B cell (primary cell): ENCODE measurements around the gene EMC6. TPM values are rescaled to one million over a fixed set of nuclear protein-coding genes. Genes with fewer than 3 reads are reported as not detected.

Experiments
- ATAC-seq: fragments of 200-7000 bp; cut with Tn5 transposase; one replicate; pipeline ENCODE4 v1.10.0; 2021; ENCODE audit warnings: low read depth, mild to moderate bottlenecking, moderate number of reproducible peaks, moderate library complexity
- CTCF ChIA-PET: fragments of 350-600 bp; sonication (Branson Sonifier 250); formaldehyde crosslinking; loops from one replicate; lab custom pipeline; 2021; ENCODE audit warnings: antibody characterized with exemption, inconsistent platforms; lab: Charles Lee
- POLR2A ChIA-PET: fragments of 350-600 bp; sonication (Branson Sonifier 250); formaldehyde crosslinking; loops from one replicate; lab custom pipeline; 2021; ENCODE audit warnings: antibody characterized with exemption; lab: Charles Lee
- DNase-seq: peaks from one replicate; pipeline ENCODE4 v3.0.0; 2013
- H2AFZ ChIP-seq: 2 replicates; pipeline ENCODE4 v1.6.1; 2012; ENCODE audit warnings: mild to moderate bottlenecking, low read depth, low read length; ENCODE audit not compliant: insufficient read depth, poor library complexity, severe bottlenecking
- H3K27ac ChIP-seq, 2 donors: 1 replicate in 1 of 2; 2 replicates in 1 of 2; pipeline ENCODE4 v1.5.1; 2012 to 2013; ENCODE audit warnings: low read length in 2 of 2, mild to moderate bottlenecking in 2 of 2, moderate library complexity in 1 of 2
- H3K27me3 ChIP-seq, 4 experiments: fragments of 200-600 bp in 1 of 4; sonication (generic) in 1 of 4; replicated peaks in 1 of 4; 1 replicate in 2 of 4; 2 replicates in 2 of 4; pipeline versions ENCODE4 v1.6.1 to v1.7.0; 2013 to 2016; ENCODE audit warnings: low read length in 3 of 4, mild to moderate bottlenecking in 2 of 4, mixed read lengths in 1 of 4, moderate library complexity in 1 of 4; ENCODE audit not compliant: insufficient read depth in 4 of 4, control insufficient read depth in 3 of 4; ENCODE audit errors: control extremely low read depth in 1 of 4
- H3K36me3 ChIP-seq, 2 experiments: replicated peaks in 1 of 2; 1 replicate in 1 of 2; 2 replicates in 1 of 2; pipeline versions ENCODE4 v1.6.1 to v1.7.1; 2013; ENCODE audit warnings: low read length in 1 of 2; ENCODE audit not compliant: insufficient read depth in 2 of 2, control insufficient read depth in 1 of 2; ENCODE audit errors: control extremely low read depth in 1 of 2, extremely low read depth in 1 of 2
- H3K4me1 ChIP-seq, 2 donors: fragments of 200-600 bp in 1 of 2; sonication (generic) in 1 of 2; 1 replicate in 1 of 2; 2 replicates in 1 of 2; pipeline versions ENCODE4 v1.5.1 to v1.6.1; 2013 to 2017; ENCODE audit warnings: low read length in 2 of 2; ENCODE audit not compliant: control insufficient read depth in 2 of 2, insufficient read depth in 2 of 2
- H3K4me2 ChIP-seq: replicated peaks from 2 replicates; pipeline ENCODE3; 2012; ENCODE audit warnings: mild to moderate bottlenecking, low read depth, low read length; ENCODE audit not compliant: poor library complexity, severe bottlenecking
- H3K4me3 ChIP-seq, 5 experiments: fragments of 200-600 bp in 1 of 5; sonication (generic) in 1 of 5; 1 replicate in 3 of 5; 2 replicates in 2 of 5; pipeline versions ENCODE4 v1.5.1 to v1.7.0; 2011 to 2016; ENCODE audit warnings: low read length in 4 of 5, mild to moderate bottlenecking in 4 of 5, low read depth in 2 of 5, control low read depth in 1 of 5, moderate library complexity in 1 of 5; ENCODE audit not compliant: insufficient read depth in 1 of 5; ENCODE audit errors: control extremely low read depth in 1 of 5, extremely low read depth in 1 of 5
- H3K79me2 ChIP-seq: fragments of 200-600 bp; sonication (generic); one replicate; pipeline ENCODE4 v1.6.0; 2016; ENCODE audit warnings: low read length; ENCODE audit not compliant: control insufficient read depth, insufficient read depth
- H3K9ac ChIP-seq: fragments of 200-600 bp; sonication (generic); 2 replicates; pipeline ENCODE4 v1.6.1; 2017; ENCODE audit warnings: mild to moderate bottlenecking, low read length, moderate library complexity
- H3K9me3 ChIP-seq, 3 donors: one replicate each; pipeline versions ENCODE4 v1.6.1 to v1.7.1; 2013; ENCODE audit warnings: low read length in 2 of 3; ENCODE audit not compliant: control insufficient read depth in 2 of 3, insufficient read depth in 1 of 3; ENCODE audit errors: control extremely low read depth in 1 of 3
- H4K20me1 ChIP-seq: 2 replicates; pipeline ENCODE4 v1.6.0; 2012; ENCODE audit warnings: mild to moderate bottlenecking, low read length; ENCODE audit not compliant: insufficient read depth, control insufficient read depth, poor library complexity, severe bottlenecking
- H3K27ac Mint-ChIP-seq: one replicate; pipeline ENCODE4 v1.8.0; 2021; ENCODE audit warnings: mixed read lengths
- H3K27me3 Mint-ChIP-seq: one replicate; pipeline ENCODE4 v1.8.0; 2021; ENCODE audit warnings: mixed read lengths
- H3K4me1 Mint-ChIP-seq: one replicate; pipeline ENCODE4 v1.8.0; 2021; ENCODE audit warnings: mixed read lengths
- H3K4me3 Mint-ChIP-seq: one replicate; pipeline ENCODE4 v1.8.0; 2021; ENCODE audit warnings: mixed read lengths
- H3K9me3 Mint-ChIP-seq: one replicate; pipeline ENCODE4 v1.8.0; 2022; ENCODE audit warnings: mixed read lengths; ENCODE audit not compliant: insufficient read depth
- CTCF ChIP-seq: fragments of 200-600 bp; IDR thresholded peaks from one replicate; pipeline ENCODE4 v1.8.0; 2022; ENCODE audit warnings: antibody characterized with exemption, mild to moderate bottlenecking
- EZH2 ChIP-seq: IDR thresholded peaks from 2 replicates; pipeline ENCODE4 v1.6.1; 2012; ENCODE audit warnings: borderline replicate concordance, low read depth, mild to moderate bottlenecking, moderate library complexity, low read length; ENCODE audit not compliant: insufficient read depth, poor library complexity, severe bottlenecking
- WGBS: methylation state at CpG from one replicate; pipeline ENCODE4 v1.1.5; 2013; ENCODE audit warnings: missing lambda C conversion rate; ENCODE audit not compliant: insufficient coverage; 5-methylcytosine and 5-hydroxymethylcytosine counted together
- intact Hi-C: fragments of 100-400 bp; cut with micrococcal nuclease; formaldehyde crosslinking; loops from one replicate; pipeline ENCODE4 v1.10.0; 2022
- polyA plus RNA-seq: library from polyadenylated mRNA; depleted of rRNA; stranded (reverse); fragments of >200 nt; gene quantifications from 2 replicates; pipeline ENCODE4 v1.2.3, GENCODE V29; 2012
- total RNA-seq, 2 donors: library from RNA; stranded (reverse); fragments of 120-200 nt in 1 of 2; gene quantifications; 1 replicate in 1 of 2; 2 replicates in 1 of 2; pipeline versions ENCODE4 v1.2.3 to v1.2.4, GENCODE V29; 2013 to 2022

The EMC6 gene
- total and polyA plus RNA-seq, 2 donors (not counting 1 experiment from before 2014, with no cell fraction given) = 21.1 to 23.4 TPM

GRCh38 chr17:3636154-3636907 is 32.3 kb upstream of the EMC6 start, which contains the start of the genes CTNS and SHPK:
CTNS (plus strand) TSS chr17:3636760; CDS start chr17:3640207, 3,447 bp downstream.
SHPK (minus strand) TSS chr17:3636250; CDS start chr17:3636219, 31 bp downstream.
- H3K79me2 ChIP-seq = peaks cover 45% of the 10 kb centered on the region
- CTCF ChIA-PET = interaction anchor here (0.5 to 2.4 kb wide), 18 partner anchors 8 to 788 kb away, joined by 3 to 14 read pairs (median 4); partner anchors contain the start of gene HASPIN
- POLR2A ChIA-PET = interaction anchor here (0.6 to 1.4 kb wide), 9 partner anchors 9 to 1578 kb away, joined by 3 to 9 read pairs (median 4); partner anchors contain the start of genes CYB5D2, EMC6, TAX1BP3 and TRPV3
- H3K9me3 Mint-ChIP-seq = no peaks in the 10 kb centered on the region
- no peaks in the 10 kb centered on the region for H3K27me3 Mint-ChIP-seq
- H3K4me3 Mint-ChIP-seq = peak within 1 kb of the TSS; percentile 99
- intact Hi-C loops = loop anchor here (1.0 to 2.0 kb wide), 6 partner anchors 10 to 588 kb away; partner anchors contain the start of genes CYB5D2, EMC6, NCBP3 and TAX1BP3
- H3K4me1 ChIP-seq = peaks cover 4 to 15% of the 10 kb centered on the region in 2 donors
- H2AFZ ChIP-seq = peak within 1 kb of the TSS; percentile 85
- H3K4me3 ChIP-seq = peak within 1 kb of the TSS; percentile 48 to 80 (median 76)
- H3K27ac ChIP-seq = peak within 1 kb of the TSS; percentile 90 to 97
- H3K27ac Mint-ChIP-seq = peak within 1 kb of the TSS; percentile 100
- H3K9ac ChIP-seq = peak within 1 kb of the TSS; percentile 83
- H3K27me3 ChIP-seq = no peaks in the 10 kb centered on the region
- DNase-seq = peak; percentile 97
- peaks cover 4% of the 10 kb centered on the region for H4K20me1 ChIP-seq
- WGBS = under 1% methylated on average over 68 of the region's 68 CpGs
- TF ChIP-seq EZH2 (no peak), CTCF (no peak)
- peaks cover 34% of the 10 kb centered on the region for H3K4me1 Mint-ChIP-seq
- peak; percentile 97 for ATAC-seq
- peak within 1 kb of the TSS; percentile 77 for H3K4me2 ChIP-seq
- H3K9me3 ChIP-seq = no peaks in the 10 kb centered on the region
- H3K36me3 ChIP-seq = peaks cover 0 to 3% of the 10 kb centered on the region in 2 experiments
